MM.1S (cell line): ENCODE results near the gene DMRT2.

Source experiments
- DNase-seq: peaks from one replicate; pipeline ENCODE4 v3.0.0-alpha.2; 2015
- H2AFZ ChIP-seq: fragments of 300-600 bp; sonication (generic); 2 replicates; pipeline ENCODE4 v1.6.0; 2016; ENCODE audit warnings: antibody characterized with exemption, low read length
- H3F3A ChIP-seq: fragments of 300-600 bp; sonication (generic); 2 replicates; pipeline ENCODE4 v1.6.1; 2016; ENCODE audit warnings: mild to moderate bottlenecking, antibody characterized with exemption, low read length, moderate library complexity, mixed read lengths; ENCODE audit not compliant: insufficient read depth
- H3K27ac ChIP-seq: fragments of 300-600 bp; sonication (generic); 2 replicates; pipeline ENCODE4 v1.5.1; 2016; ENCODE audit warnings: mild to moderate bottlenecking, low read length
- H3K27me3 ChIP-seq: fragments of 300-600 bp; sonication (generic); replicated peaks from 2 replicates; pipeline ENCODE4 v1.6.0; 2016; ENCODE audit warnings: low read length; ENCODE audit not compliant: insufficient read depth
- H3K36me3 ChIP-seq: fragments of 300-600 bp; sonication (generic); replicated peaks from 2 replicates; pipeline ENCODE4 v1.6.1; 2016; ENCODE audit warnings: mild to moderate bottlenecking, low read length, mixed read lengths; ENCODE audit not compliant: insufficient read depth
- H3K4me1 ChIP-seq: fragments of 300-600 bp; sonication (generic); 2 replicates; pipeline ENCODE4 v1.6.1; 2016; ENCODE audit warnings: low read length, mixed read lengths
- H3K4me2 ChIP-seq: fragments of 300-600 bp; sonication (generic); 2 replicates; pipeline ENCODE4 v1.6.0; 2016; ENCODE audit warnings: low read depth, low read length
- H3K4me3 ChIP-seq: fragments of 300-600 bp; sonication (generic); 2 replicates; pipeline ENCODE4 v1.5.1; 2016; ENCODE audit warnings: low read length, mixed read lengths
- H3K79me2 ChIP-seq: fragments of 300-600 bp; sonication (generic); 2 replicates; pipeline ENCODE4 v1.6.1; 2016; ENCODE audit warnings: mixed run types, low read length, mixed read lengths
- H3K9ac ChIP-seq: fragments of 300-600 bp; sonication (generic); 2 replicates; pipeline ENCODE4 v1.6.1; 2016; ENCODE audit warnings: low read length, mixed read lengths
- H3K9me2 ChIP-seq: fragments of 300-600 bp; sonication (generic); replicated peaks from 2 replicates; pipeline ENCODE4 v1.6.1; 2016; ENCODE audit warnings: mild to moderate bottlenecking, low read length, mixed read lengths; ENCODE audit not compliant: insufficient read depth
- H3K9me3 ChIP-seq: fragments of 300-600 bp; sonication (generic); replicated peaks from 2 replicates; pipeline ENCODE4 v1.6.1; 2016; ENCODE audit warnings: mild to moderate bottlenecking, low read length, mixed read lengths; ENCODE audit not compliant: insufficient read depth
- H4K20me1 ChIP-seq: fragments of 300-600 bp; sonication (generic); 2 replicates; pipeline ENCODE4 v1.6.1; 2016; ENCODE audit warnings: mild to moderate bottlenecking, low read length, moderate library complexity, mixed read lengths; ENCODE audit not compliant: insufficient read depth
- CTCF ChIP-seq: fragments of 300-600 bp; sonication (generic); IDR thresholded peaks from 2 replicates; pipeline ENCODE4 v1.5.1; 2016; ENCODE audit warnings: antibody characterized with exemption, low read length, mixed read lengths
- EZH2 ChIP-seq: fragments of 300-600 bp; sonication (generic); optimal IDR thresholded peaks from 2 replicates; pipeline ENCODE3; 2017; ENCODE audit warnings: low read depth, mild to moderate bottlenecking, antibody characterized with exemption, low read length, mixed read lengths
- EZH2phosphoT487 ChIP-seq: fragments of 300-600 bp; sonication (generic); IDR thresholded peaks from 2 replicates; pipeline ENCODE4 v1.6.1; 2018; ENCODE audit warnings: antibody characterized with exemption, low read length

DMRT2 gene

GRCh38 chr9:1071730-1072129 is 21.6 kb downstream of the DMRT2 start:
- Histone ChIP-seq H3K4me3 (no peak overlapping the region), H3K4me1 (peaks cover 5% of the 10 kb centered on the region; the same call in 1 of the 2 replicates), H3K9me2 (no peaks in the 10 kb centered on the region), H3K4me2 (peak overlapping the region; percentile 17; the same call in 1 of the 2 replicates), H3K9ac (no peak overlapping the region), H3K27ac (no peak overlapping the region), H2AFZ (no peak overlapping the region), H4K20me1 (no peaks in the 10 kb centered on the region), H3F3A (no peaks in the 10 kb centered on the region), H3K9me3 (no peaks in the 10 kb centered on the region), H3K27me3 (no peaks in the 10 kb centered on the region), H3K79me2 (no peaks in the 10 kb centered on the region), H3K36me3 (no peaks in the 10 kb centered on the region)
- peak; percentile 25 for DNase-seq
- TF ChIP-seq EZH2, result no peak
- no peak for TF ChIP-seq EZH2phosphoT487

GRCh38 chr9:1073497-1073896 is 23.3 kb downstream of the DMRT2 start:
- H2AFZ ChIP-seq, result no peak overlapping the region
- H3K79me2 ChIP-seq, result no peaks in the 10 kb centered on the region
- H3F3A ChIP-seq, result no peaks in the 10 kb centered on the region
- no peak overlapping the region for H3K9ac ChIP-seq
- H3K4me3 ChIP-seq, result no peak overlapping the region
- H4K20me1 ChIP-seq, result no peaks in the 10 kb centered on the region
- no peaks in the 10 kb centered on the region for H3K9me3 ChIP-seq
- no peaks in the 10 kb centered on the region for H3K36me3 ChIP-seq
- DNase-seq, result no peak
- H3K4me2 ChIP-seq, result no peak overlapping the region
- TF ChIP-seq EZH2phosphoT487 (no peak), EZH2 (no peak), CTCF (no peak)
- no peak overlapping the region for H3K27ac ChIP-seq
- no peaks in the 10 kb centered on the region for H3K9me2 ChIP-seq
- no peaks in the 10 kb centered on the region for H3K27me3 ChIP-seq
- H3K4me1 ChIP-seq, result peaks cover 5% of the 10 kb centered on the region; the same call in 1 of the 2 replicates

- Histone ChIP-seq H3K4me2 (no peak overlapping the region), H3K4me1 (no peaks in the 10 kb centered on the region), H3K27me3 (no peaks in the 10 kb centered on the region), H3K9ac (no peak overlapping the region), H3K4me3 (no peak overlapping the region), H3K9me3 (no peaks in the 10 kb centered on the region), H3K36me3 (no peaks in the 10 kb centered on the region), H4K20me1 (no peaks in the 10 kb centered on the region), H3K27ac (no peak overlapping the region), H3F3A (no peaks in the 10 kb centered on the region), H2AFZ (no peak overlapping the region), H3K79me2 (no peaks in the 10 kb centered on the region), H3K9me2 (no peaks in the 10 kb centered on the region)
- TF ChIP-seq EZH2, result no peak
- no peak for TF ChIP-seq EZH2phosphoT487
- no peak for TF ChIP-seq CTCF
- no peak for DNase-seq
Observed at GRCh38 chr9:1077616-1078015, 27.5 kb downstream of the DMRT2 start.

GRCh38 chr9:1083325-1083913 is 33.3 kb downstream of the DMRT2 start:
- DNase-seq, result no peak
- H3K4me1 ChIP-seq, result no peaks in the 10 kb centered on the region
- H3K36me3 ChIP-seq, result no peaks in the 10 kb centered on the region
- no peaks in the 10 kb centered on the region for H3K9me3 ChIP-seq
- 0 out of 2 replicates have a peak overlapping the region, but pooled peaks have one; percentile 19 for H2AFZ ChIP-seq
- no peak for TF ChIP-seq EZH2phosphoT487
- TF ChIP-seq CTCF, result no peak
- TF ChIP-seq EZH2, result no peak
- H3K79me2 ChIP-seq, result no peaks in the 10 kb centered on the region
- peak overlapping the region; percentile 44 for H3K4me3 ChIP-seq
- no peaks in the 10 kb centered on the region for H3F3A ChIP-seq
- H3K4me2 ChIP-seq, result peak overlapping the region; percentile 32
- no peaks in the 10 kb centered on the region for H3K27me3 ChIP-seq
- H3K27ac ChIP-seq, result no peak overlapping the region
- no peaks in the 10 kb centered on the region for H3K9me2 ChIP-seq
- H4K20me1 ChIP-seq, result no peaks in the 10 kb centered on the region
- no peak overlapping the region for H3K9ac ChIP-seq
